Stimulated activated CD8-positive, alpha-beta memory T cell treated with anti-CD3 and anti-CD28 coated beads, Interleukin-4, amount 100 ng/mL, for 48 hours (primary cell): ENCODE data around the gene PKD1L1.
"Not testable (repeated sequence)": the region's sequence is repeated elsewhere in the genome, so short reads cannot be mapped to it uniquely, and the experiment has no call there.

Experiments
- DNase-seq: peaks from one replicate; pipeline ENCODE4 v3.0.0-alpha.2; 2020

Gene PKD1L1

GRCh38 chr7:47954231-47954911, 6.1 kb upstream of the PKD1L1 start:
- no peak for DNase-seq

- no peak for DNase-seq
These were observed 5.6 kb upstream of the PKD1L1 start for GRCh38 chr7:47953822-47954221.

- DNase-seq = no peak
These were observed 4.0 kb upstream of the PKD1L1 start for GRCh38 chr7:47952224-47952623.

GRCh38 chr7:47951374-47951773, 3.1 kb upstream of the PKD1L1 start:
- no peak for DNase-seq

GRCh38 chr7:47950714-47951113, 2.4 kb upstream of the PKD1L1 start:
- no peak for DNase-seq

- DNase-seq = no peak
These were observed 1.4 kb upstream of the PKD1L1 start for GRCh38 chr7:47949703-47950102.

- DNase-seq = no peak
These were observed 914 bp downstream of the PKD1L1 start for GRCh38 chr7:47947355-47947749.

GRCh38 chr7:47946581-47947354, 1.5 kb downstream of the PKD1L1 start:
- DNase-seq = no peak

- DNase-seq = peak; percentile 91
These were observed 2.8 kb downstream of the PKD1L1 start for GRCh38 chr7:47945261-47946015.

- DNase-seq = no peak
These were observed 3.6 kb downstream of the PKD1L1 start for GRCh38 chr7:47944536-47945260.

GRCh38 chr7:47943676-47944474, 4.4 kb downstream of the PKD1L1 start:
- DNase-seq = no peak

- DNase-seq = not testable (repeated sequence)
These were observed 5.6 kb downstream of the PKD1L1 start for GRCh38 chr7:47942651-47943050.

GRCh38 chr7:47942132-47942531, 6.1 kb downstream of the PKD1L1 start:
- DNase-seq = no peak

- DNase-seq = no peak
These were observed 7.0 kb downstream of the PKD1L1 start for GRCh38 chr7:47941136-47941844.

- no peak for DNase-seq
These were observed 7.9 kb downstream of the PKD1L1 start for GRCh38 chr7:47940088-47941013.

GRCh38 chr7:47939425-47940036, 8.7 kb downstream of the PKD1L1 start:
- no peak for DNase-seq

GRCh38 chr7:47938574-47939165, 9.6 kb downstream of the PKD1L1 start:
- no peak for DNase-seq

GRCh38 chr7:47937711-47938573, 10.3 kb downstream of the PKD1L1 start:
- no peak for DNase-seq
